ENCODE data around the gene ADCY10. TPM values are rescaled to one million over a fixed set of nuclear protein-coding genes. Genes with fewer than 3 reads are reported as not detected.

The ADCY10 gene
- total RNA-seq, 4 donors from 2014 or later = not detected

GRCh38 chr1:167922023-167922422 lies 8.1 kb upstream of the ADCY10 start:
- Histone ChIP-seq H3K36me3 (peaks cover 2% of the 10 kb centered on the region), H3K4me3 (no peak overlapping the region), H3K4me1 (peaks cover 9% of the 10 kb centered on the region), H3K27me3 (no peaks in the 10 kb centered on the region), H3K9me3 (no peaks in the 10 kb centered on the region), H3K27ac (no peak overlapping the region)
- no peak for TF ChIP-seq CTCF (IDR thresholded peaks at IDR 0.05)
- no peak for TF ChIP-seq POLR2AphosphoS5 (IDR thresholded peaks at IDR 0.05)
- TF ChIP-seq EP300 (IDR thresholded peaks at IDR 0.05) = no peak
- no peak for TF ChIP-seq POLR2A (IDR thresholded peaks at IDR 0.05)
- DNase-seq (ENCODE audit: low spot score in 2 of 2) = no peak

GRCh38 chr1:167916766-167917511 lies 3.0 kb upstream of the ADCY10 start:
- Histone ChIP-seq H3K4me1 (peaks cover 2% of the 10 kb centered on the region), H3K4me3 (no peak overlapping the region), H3K36me3 (peaks cover 18% of the 10 kb centered on the region), H3K9me3 (no peaks in the 10 kb centered on the region), H3K27me3 (no peaks in the 10 kb centered on the region), H3K27ac (no peak overlapping the region)
- WGBS = 95% methylated on average over 6 of the region's 6 CpGs
- DNase-seq (ENCODE audit: low spot score in 2 of 2) = no peak
- no peak for TF ChIP-seq POLR2A (IDR thresholded peaks at IDR 0.05)
- TF ChIP-seq CTCF (IDR thresholded peaks at IDR 0.05) = no peak

- Histone ChIP-seq H3K4me1 (no peaks in the 10 kb centered on the region), H3K9me3 (no peaks in the 10 kb centered on the region), H3K36me3 (peaks cover 18% of the 10 kb centered on the region), H3K4me3 (no peak overlapping the region), H3K27me3 (no peaks in the 10 kb centered on the region), H3K27ac (no peak overlapping the region)
- TF ChIP-seq CTCF (IDR thresholded peaks at IDR 0.05) (no peak), POLR2AphosphoS5 (IDR thresholded peaks at IDR 0.05) (no peak), EP300 (IDR thresholded peaks at IDR 0.05) (no peak), POLR2A (IDR thresholded peaks at IDR 0.05) (no peak)
- no peak for DNase-seq (ENCODE audit: low spot score in 2 of 2)
- WGBS = 97% methylated on average over 8 of the region's 8 CpGs
Observed at GRCh38 chr1:167915569-167915968, 1.6 kb upstream of the ADCY10 start.

- H3K27me3 ChIP-seq = no peaks in the 10 kb centered on the region
- 85% methylated on average over 7 of the region's 7 CpGs for WGBS
- no peaks in the 10 kb centered on the region for H3K9me3 ChIP-seq
- TF ChIP-seq POLR2A (IDR thresholded peaks at IDR 0.05) = no peak
- TF ChIP-seq EP300 (IDR thresholded peaks at IDR 0.05) = no peak
- no peak for TF ChIP-seq CTCF (IDR thresholded peaks at IDR 0.05)
- no peak for TF ChIP-seq POLR2AphosphoS5 (IDR thresholded peaks at IDR 0.05)
- peaks cover 18% of the 10 kb centered on the region for H3K36me3 ChIP-seq
- H3K27ac ChIP-seq = no peak overlapping the region
- no peak for DNase-seq (ENCODE audit: low spot score in 2 of 2)
- no peaks in the 10 kb centered on the region for H3K4me1 ChIP-seq
- no peak overlapping the region for H3K4me3 ChIP-seq
Observed at GRCh38 chr1:167912294-167912693, 1.6 kb downstream of the ADCY10 start.

GRCh38 chr1:167911413-167911812 lies 2.5 kb downstream of the ADCY10 start:
- no peaks in the 10 kb centered on the region for H3K9me3 ChIP-seq
- no peaks in the 10 kb centered on the region for H3K27me3 ChIP-seq
- no peak for TF ChIP-seq EP300 (IDR thresholded peaks at IDR 0.05)
- no peak for TF ChIP-seq CTCF (IDR thresholded peaks at IDR 0.05)
- no peak for TF ChIP-seq POLR2AphosphoS5 (IDR thresholded peaks at IDR 0.05)
- TF ChIP-seq POLR2A (IDR thresholded peaks at IDR 0.05) = no peak
- no peak for DNase-seq (ENCODE audit: low spot score in 2 of 2)
- no peaks in the 10 kb centered on the region for H3K4me1 ChIP-seq
- 52% methylated on average over 8 of the region's 8 CpGs for WGBS
- peaks cover 11% of the 10 kb centered on the region for H3K36me3 ChIP-seq
- H3K27ac ChIP-seq = peak overlapping the region; percentile 26
- no peak overlapping the region for H3K4me3 ChIP-seq
